Astrocyte (in vitro differentiated cells and primary cell): Measurements from ENCODE around the gene RAD51. TPM values are rescaled to one million over a fixed set of nuclear protein-coding genes. Genes with fewer than 3 reads are reported as not detected.

Source experiments
- DNase-seq: peaks from one replicate; pipeline ENCODE4 v3.0.0-alpha.2; 2010; ENCODE audit warnings: low read depth
- FAIRE-seq: peaks from 2 replicates; lab custom pipeline; 2011; peaks lifted over from hg19 to GRCh38; lab: Jason Lieb, UNC
- H2AFZ ChIP-seq: 2 replicates; pipeline ENCODE4 v1.6.0; 2012; ENCODE audit warnings: low read depth, low read length, inconsistent platforms
- H3K27ac ChIP-seq: 2 replicates; pipeline ENCODE4 v1.5.1; 2011; ENCODE audit warnings: low read depth, low read length, inconsistent platforms
- H3K27me3 ChIP-seq: 2 replicates; pipeline ENCODE4 v1.6.0; 2011; ENCODE audit warnings: low read length, inconsistent platforms; ENCODE audit not compliant: insufficient read depth
- H3K36me3 ChIP-seq: 2 replicates; pipeline ENCODE4 v1.5.1; 2011; ENCODE audit warnings: low read length, inconsistent platforms; ENCODE audit not compliant: insufficient read depth
- H3K4me1 ChIP-seq: 2 replicates; pipeline ENCODE4 v1.5.1; 2011; ENCODE audit warnings: low read length, inconsistent platforms; ENCODE audit not compliant: insufficient read depth
- H3K4me2 ChIP-seq: 2 replicates; pipeline ENCODE4 v1.6.0; 2012; ENCODE audit warnings: low read length, inconsistent platforms
- H3K4me3 ChIP-seq: 2 replicates; pipeline ENCODE4 v1.5.1; 2011; ENCODE audit warnings: low read depth, mild to moderate bottlenecking, low read length, inconsistent platforms; ENCODE audit not compliant: insufficient read depth
- H3K79me2 ChIP-seq: 2 replicates; pipeline ENCODE4 v1.6.0; 2012; ENCODE audit warnings: mild to moderate bottlenecking, low read length, inconsistent platforms; ENCODE audit not compliant: insufficient read depth
- H3K9ac ChIP-seq: 2 replicates; pipeline ENCODE4 v1.6.0; 2012; ENCODE audit warnings: mild to moderate bottlenecking, low read length, inconsistent platforms
- H3K9me3 ChIP-seq: 2 replicates; pipeline ENCODE4 v1.5.1; 2012; ENCODE audit warnings: low read depth, mild to moderate bottlenecking, low read length, inconsistent platforms; ENCODE audit not compliant: insufficient read depth
- H4K20me1 ChIP-seq: 2 replicates; pipeline ENCODE4 v1.6.0; 2012; ENCODE audit warnings: low read length, inconsistent platforms; ENCODE audit not compliant: insufficient read depth
- H3K27ac Mint-ChIP-seq: one replicate; pipeline ENCODE4 v1.8.0; 2021; ENCODE audit warnings: mild to moderate bottlenecking, mixed read lengths; ENCODE audit not compliant: unreplicated experiment
- H3K27me3 Mint-ChIP-seq: one replicate; pipeline ENCODE4 v1.8.0; 2021; ENCODE audit warnings: low read depth, mixed read lengths; ENCODE audit not compliant: unreplicated experiment
- H3K36me3 Mint-ChIP-seq: one replicate; pipeline ENCODE4 v1.8.0; 2021; ENCODE audit warnings: low read depth, mixed read lengths; ENCODE audit not compliant: unreplicated experiment
- H3K4me1 Mint-ChIP-seq: one replicate; pipeline ENCODE4 v1.8.0; 2021; ENCODE audit warnings: low read depth, mixed read lengths; ENCODE audit not compliant: unreplicated experiment
- H3K4me3 Mint-ChIP-seq: one replicate; pipeline ENCODE4 v1.8.0; 2021; ENCODE audit warnings: mild to moderate bottlenecking, moderate library complexity, mixed read lengths; ENCODE audit not compliant: unreplicated experiment
- H3K9me3 Mint-ChIP-seq: one replicate; pipeline ENCODE4 v1.8.0; 2021; ENCODE audit warnings: mild to moderate bottlenecking, mixed read lengths; ENCODE audit not compliant: unreplicated experiment
- EZH2 ChIP-seq: IDR thresholded peaks from 2 replicates; pipeline ENCODE4 v1.6.1; 2012; ENCODE audit warnings: mild to moderate bottlenecking, low read length, inconsistent platforms; ENCODE audit not compliant: insufficient read depth
- total RNA-seq: library from RNA; stranded (reverse); gene quantifications from 2 replicates; pipeline ENCODE4 v1.2.1, GENCODE V29; 2021
- TF ChIP-seq, protein P1 (sequence below): IDR thresholded peaks from 2 replicates; pipeline ENCODE4 v1.5.1; 2011; ENCODE audit warnings: low read depth, mild to moderate bottlenecking, inconsistent platforms, low read length, moderate library complexity; ENCODE audit not compliant: insufficient read depth

RAD51 gene
- total RNA-seq, 1 donor from 2014 or later, result 3.6 TPM

DNA sequence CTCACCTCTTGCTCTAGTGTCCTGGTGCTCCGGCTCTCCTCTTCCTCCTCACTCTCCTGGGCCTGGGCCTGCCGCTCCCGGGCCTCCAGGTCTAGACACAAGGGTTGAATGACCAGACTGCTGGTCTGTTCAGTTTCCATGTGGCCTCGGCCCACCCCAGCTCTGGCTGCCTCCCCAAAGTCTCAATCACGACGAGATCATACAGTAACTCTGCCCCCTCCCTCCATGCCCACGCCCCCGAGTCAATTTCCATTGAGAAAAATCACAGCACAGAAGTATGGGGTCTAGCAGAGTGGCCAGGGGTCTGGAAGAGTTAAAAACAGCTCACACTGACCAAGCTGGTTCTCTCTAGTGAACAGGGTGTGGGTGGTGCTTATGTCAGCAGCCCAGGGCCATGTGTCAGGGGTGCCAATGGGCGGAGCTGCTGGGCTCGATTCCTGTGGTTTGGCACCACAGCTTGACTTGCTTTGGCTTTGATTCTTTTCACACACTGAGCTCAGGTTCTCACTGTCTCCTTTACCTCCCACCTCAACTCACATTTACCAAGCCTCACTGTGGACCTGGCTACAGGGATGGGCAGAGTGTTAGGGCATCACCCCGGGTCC is 81.7 kb downstream of the RAD51 start:
- Histone ChIP-seq H2AFZ (no peak overlapping the region), H3K9me3 (no peaks in the 10 kb centered on the region), H3K27me3 (no peaks in the 10 kb centered on the region), H3K79me2 (no peaks in the 10 kb centered on the region), H3K9ac (no peak overlapping the region), H4K20me1 (peaks cover 7% of the 10 kb centered on the region), H3K27ac (no peak overlapping the region), H3K4me1 (peaks cover 5% of the 10 kb centered on the region), H3K4me2 (no peak overlapping the region), H3K36me3 (peaks cover 27% of the 10 kb centered on the region), H3K4me3 (no peak overlapping the region)
- peaks cover 6% of the 10 kb centered on the region for H3K4me1 Mint-ChIP-seq
- no peak overlapping the region for H3K4me3 Mint-ChIP-seq
- H3K9me3 Mint-ChIP-seq, result no peaks in the 10 kb centered on the region
- DNase-seq (peak; percentile 71), FAIRE-seq (peak; percentile 75)
- no peak overlapping the region for H3K27ac Mint-ChIP-seq
- H3K36me3 Mint-ChIP-seq, result peaks cover 20% of the 10 kb centered on the region
- H3K27me3 Mint-ChIP-seq, result no peaks in the 10 kb centered on the region
- TF ChIP-seq EZH2, result no peak
- TF ChIP-seq, protein P1, sequence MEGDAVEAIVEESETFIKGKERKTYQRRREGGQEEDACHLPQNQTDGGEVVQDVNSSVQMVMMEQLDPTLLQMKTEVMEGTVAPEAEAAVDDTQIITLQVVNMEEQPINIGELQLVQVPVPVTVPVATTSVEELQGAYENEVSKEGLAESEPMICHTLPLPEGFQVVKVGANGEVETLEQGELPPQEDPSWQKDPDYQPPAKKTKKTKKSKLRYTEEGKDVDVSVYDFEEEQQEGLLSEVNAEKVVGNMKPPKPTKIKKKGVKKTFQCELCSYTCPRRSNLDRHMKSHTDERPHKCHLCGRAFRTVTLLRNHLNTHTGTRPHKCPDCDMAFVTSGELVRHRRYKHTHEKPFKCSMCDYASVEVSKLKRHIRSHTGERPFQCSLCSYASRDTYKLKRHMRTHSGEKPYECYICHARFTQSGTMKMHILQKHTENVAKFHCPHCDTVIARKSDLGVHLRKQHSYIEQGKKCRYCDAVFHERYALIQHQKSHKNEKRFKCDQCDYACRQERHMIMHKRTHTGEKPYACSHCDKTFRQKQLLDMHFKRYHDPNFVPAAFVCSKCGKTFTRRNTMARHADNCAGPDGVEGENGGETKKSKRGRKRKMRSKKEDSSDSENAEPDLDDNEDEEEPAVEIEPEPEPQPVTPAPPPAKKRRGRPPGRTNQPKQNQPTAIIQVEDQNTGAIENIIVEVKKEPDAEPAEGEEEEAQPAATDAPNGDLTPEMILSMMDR, result no peak

Other genes starting within 250 kb of the RAD51 start
- 25.7 and 26.4 TPM in 2 replicates for gene CHST14, start 224.2 kb upstream of the RAD51 start, total RNA-seq
- 24.3 and 31.4 TPM in 2 replicates for gene CCDC32, start 130.1 kb upstream of the RAD51 start, total RNA-seq
- gene RPUSD2, start 125.9 kb upstream of the RAD51 start, total RNA-seq, result 10.9 and 12.2 TPM in 2 replicates
- gene KNL1, start 100.9 kb upstream of the RAD51 start, total RNA-seq, result 2.0 and 3.3 TPM in 2 replicates
- gene RMDN3, start 60.1 kb downstream of the RAD51 start, total RNA-seq, result 32.0 and 32.6 TPM in 2 replicates
- gene GCHFR, start 68.9 kb downstream of the RAD51 start, total RNA-seq, result 6.4 and 7.3 TPM in 2 replicates
- 0.19 TPM in 1 of 2 replicates, not detected in the other for gene C15orf62, start 74.8 kb downstream of the RAD51 start, total RNA-seq
- 13.0 and 13.2 TPM in 2 replicates for gene ZFYVE19, start 111.9 kb downstream of the RAD51 start, total RNA-seq
- 21.0 and 27.2 TPM in 2 replicates for gene DNAJC17, start 112.3 kb downstream of the RAD51 start, total RNA-seq
- gene PPP1R14D, start 133.5 kb downstream of the RAD51 start, total RNA-seq, result not detected in 2 replicates
- gene SPINT1, start 148.9 kb downstream of the RAD51 start, total RNA-seq, result 30.1 and 40.3 TPM in 2 replicates
- gene RHOV, start 179.1 kb downstream of the RAD51 start, total RNA-seq, result 0.43 and 0.61 TPM in 2 replicates
- gene VPS18, start 199.3 kb downstream of the RAD51 start, total RNA-seq, result 35.8 and 37.6 TPM in 2 replicates
- 0.09 and 0.29 TPM in 2 replicates for gene DLL4, start 234.2 kb downstream of the RAD51 start, total RNA-seq